SK-N-SH (cell line): ENCODE results near the gene PDE10A. TPM values are rescaled to one million over a fixed set of nuclear protein-coding genes. Genes with fewer than 3 reads are reported as not detected.

Experiments
- CTCF ChIA-PET: fragments of 300-600, 350-600 bp; formaldehyde crosslinking; extraction: SDS; loops from one replicate; lab custom pipeline; 2021; lab: Yijun Ruan, JAX
- POLR2A ChIA-PET: fragments of 350-600 bp; sonication (Branson Sonifier 250); formaldehyde crosslinking; extraction: SDS; loops from one replicate; lab custom pipeline; 2020; ENCODE audit warnings: antibody characterized with exemption, inconsistent platforms; lab: Yijun Ruan, JAX
- DNase-seq: peaks from one replicate; pipeline ENCODE4 v3.0.0; 2012
- H2AFZ ChIP-seq: fragments of 200-600 bp; sonication (generic); 2 replicates; pipeline ENCODE4 v1.8.1; 2016; ENCODE audit warnings: antibody characterized with exemption, mild to moderate bottlenecking, low read depth
- H3F3A ChIP-seq: fragments of 200-600 bp; sonication (generic); replicated peaks from 2 replicates; pipeline ENCODE3; 2016; ENCODE audit warnings: antibody characterized with exemption, mild to moderate bottlenecking; ENCODE audit not compliant: insufficient read depth
- H3K27ac ChIP-seq, 2 experiments: fragments of 200-500 bp in 1 of 2; fragments of 200-600 bp in 1 of 2; sonication (Bioruptor generic) in 1 of 2; sonication (generic), shearing (Covaris generic) in 1 of 2; 2 replicates each; pipeline versions ENCODE4 v1.5.1 to v1.6.1; 2014 to 2016; ENCODE audit warnings: low read depth in 2 of 2, inconsistent platforms in 1 of 2, low read length in 1 of 2, mild to moderate bottlenecking in 1 of 2, mixed read lengths in 1 of 2
- H3K27me3 ChIP-seq: fragments of 200-600 bp; sonication (generic), shearing (Covaris generic); 2 replicates; pipeline ENCODE4 v1.6.1; 2016; ENCODE audit warnings: mixed run types; ENCODE audit not compliant: insufficient read depth
- H3K36me3 ChIP-seq, 2 experiments: fragments of 200-500 bp in 1 of 2; fragments of 200-600 bp in 1 of 2; sonication (Bioruptor generic) in 1 of 2; sonication (generic) in 1 of 2; replicated peaks in 1 of 2; 2 replicates each; pipeline versions ENCODE3 to v1.5.1; 2014 to 2016; ENCODE audit warnings: low read length in 1 of 2, mild to moderate bottlenecking in 1 of 2; ENCODE audit not compliant: insufficient read depth in 2 of 2, control insufficient read depth in 1 of 2
- H3K4me1 ChIP-seq, 2 experiments: fragments of 200-500 bp in 1 of 2; fragments of 200-600 bp in 1 of 2; sonication (Bioruptor generic) in 1 of 2; sonication (generic), shearing (Covaris generic) in 1 of 2; 2 replicates each; pipeline versions ENCODE4 v1.5.1 to v1.6.1; 2014 to 2016; ENCODE audit warnings: low read depth in 1 of 2, low read length in 1 of 2, mixed run types in 1 of 2; ENCODE audit not compliant: insufficient read depth in 2 of 2, control insufficient read depth in 1 of 2
- H3K4me2 ChIP-seq: fragments of 200-600 bp; sonication (generic), shearing (Covaris generic); 2 replicates; pipeline ENCODE4 v1.6.1; 2017; ENCODE audit warnings: mixed run types
- H3K4me3 ChIP-seq, 2 experiments: fragments of 200-500 bp in 1 of 2; fragments of 200-600 bp in 1 of 2; sonication (Bioruptor generic) in 1 of 2; sonication (generic), shearing (Covaris generic) in 1 of 2; 2 replicates each; pipeline versions ENCODE4 v1.5.1 to v1.8.1; 2014 to 2016; ENCODE audit warnings: low read depth in 2 of 2, inconsistent platforms in 1 of 2, low read length in 1 of 2, mild to moderate bottlenecking in 1 of 2, mixed read lengths in 1 of 2, moderate library complexity in 1 of 2
- H3K79me2 ChIP-seq: fragments of 200-600 bp; sonication (generic); 2 replicates; pipeline ENCODE4 v1.8.1; 2017; ENCODE audit warnings: mild to moderate bottlenecking; ENCODE audit not compliant: insufficient read depth
- H3K9ac ChIP-seq: fragments of 200-600 bp; sonication (generic); 2 replicates; pipeline ENCODE4 v1.6.1; 2017; ENCODE audit warnings: mixed run types
- H3K9me2 ChIP-seq: fragments of 200-600 bp; sonication (generic); 2 replicates; pipeline ENCODE4 v1.6.1; 2017; ENCODE audit warnings: mixed run types
- H3K9me3 ChIP-seq: fragments of 200-600 bp; sonication (generic); 2 replicates; pipeline ENCODE4 v1.6.1; 2017; ENCODE audit warnings: mixed run types, mild to moderate bottlenecking, moderate library complexity
- H4K20me1 ChIP-seq: fragments of 200-600 bp; sonication (generic); 2 replicates; pipeline ENCODE4 v1.6.1; 2017; ENCODE audit warnings: mild to moderate bottlenecking, mixed run types; ENCODE audit not compliant: insufficient read depth
- FOXM1 ChIP-seq: IDR thresholded peaks from 2 replicates; pipeline ENCODE4 v1.4.0; 2012; ENCODE audit warnings: low read depth, mild to moderate bottlenecking
- GABPA ChIP-seq: IDR thresholded peaks from 2 replicates; pipeline ENCODE4 v1.4.0; 2012; ENCODE audit warnings: low read depth, mild to moderate bottlenecking
- IRF3 ChIP-seq: fragments of 150-350 bp; IDR thresholded peaks from 2 replicates; pipeline ENCODE4 v1.6.1; 2016; ENCODE audit warnings: mild to moderate bottlenecking, low read depth, low read length
- MEF2A ChIP-seq: IDR thresholded peaks from 2 replicates; pipeline ENCODE4 v1.4.0; 2012; ENCODE audit warnings: low read depth, borderline replicate concordance
- MXI1 ChIP-seq: IDR thresholded peaks from 2 replicates; pipeline ENCODE4 v1.6.1; 2012; ENCODE audit warnings: mild to moderate bottlenecking, low read depth, low read length, improper control_type of control experiment
- NFIC ChIP-seq: IDR thresholded peaks from 2 replicates; pipeline ENCODE4 v1.4.0; 2012; ENCODE audit warnings: borderline replicate concordance
- POLR2AphosphoS5 ChIP-seq: IDR thresholded peaks from 2 replicates; pipeline ENCODE4 v1.6.1; 2012; ENCODE audit warnings: low read depth, low read length
- SIN3A ChIP-seq: IDR thresholded peaks from 2 replicates; pipeline ENCODE4 v1.6.1; 2012; ENCODE audit warnings: low read depth, mild to moderate bottlenecking, low read length, moderate library complexity, borderline replicate concordance
- TEAD4 ChIP-seq: IDR thresholded peaks from 2 replicates; pipeline ENCODE4 v1.4.0; 2012; ENCODE audit warnings: mild to moderate bottlenecking, borderline replicate concordance; ENCODE audit not compliant: insufficient read depth
- WGBS: methylation state at CpG from one replicate; pipeline ENCODE4 v1.1.6; 2017; ENCODE audit warnings: low lambda C conversion rate; 5-methylcytosine and 5-hydroxymethylcytosine counted together
- polyA plus RNA-seq, 3 experiments: library from polyadenylated mRNA; depleted of rRNA; stranded (reverse); fragments of >200 nt; gene quantifications; 2 replicates each; pipeline ENCODE4 v1.2.3, GENCODE V29; 2012
- TF ChIP-seq, protein P1 (sequence below): IDR thresholded peaks from 2 replicates; pipeline ENCODE4 v1.4.0; 2012; ENCODE audit warnings: low read depth, borderline replicate concordance
- TF ChIP-seq, protein P2 (sequence below): IDR thresholded peaks from 2 replicates; pipeline ENCODE4 v1.4.0; 2012; ENCODE audit warnings: low read depth, borderline replicate concordance

The PDE10A gene
- polyA plus RNA-seq (2012; rRNA removed) = 0.43 and 0.67 TPM in 2 replicates
- 0.26 and 0.41 TPM in 2 replicates for polyA plus RNA-seq (2012; cell fraction: cytosol; rRNA removed)
- polyA plus RNA-seq (2012; cell fraction: nucleus; rRNA removed) = 0.32 and 0.71 TPM in 2 replicates

GRCh38 chr6:165662749-165663376 lies at the start of gene PDE10A:
Gene PDE10A, minus strand, starts transcription at chr6:165663241. Its CDS starts 430 bp downstream, at chr6:165662811.
- 0% methylated on average over 6 of the region's 80 CpGs for WGBS
- Histone ChIP-seq H2AFZ (no peak within 1 kb of the TSS), H3K36me3 (no peaks in the 10 kb centered on the region), H4K20me1 (no peaks in the 10 kb centered on the region), H3K4me1 (peaks cover 0 to 2% of the 10 kb centered on the region in 2 experiments; a peak in 1 of 4 replicates), H3K4me3 (peak within 1 kb of the TSS; percentile 38 to 52), H3K9me3 (no peaks in the 10 kb centered on the region), H3K9me2 (no peaks in the 10 kb centered on the region), H3K27ac (no peak within 1 kb of the TSS), H3K27me3 (peaks cover 45% of the 10 kb centered on the region), H3K79me2 (no peaks in the 10 kb centered on the region), H3K4me2 (peak within 1 kb of the TSS; percentile 78), H3K9ac (no peak within 1 kb of the TSS)
- peak; percentile 82 for DNase-seq
- POLR2A ChIA-PET = no interaction called here
- no peak for TF ChIP-seq SIN3A
- no peak for TF ChIP-seq POLR2AphosphoS5
- TF ChIP-seq FOXM1 = no peak
- no peak for TF ChIP-seq NFIC
- TF ChIP-seq, protein P1, sequence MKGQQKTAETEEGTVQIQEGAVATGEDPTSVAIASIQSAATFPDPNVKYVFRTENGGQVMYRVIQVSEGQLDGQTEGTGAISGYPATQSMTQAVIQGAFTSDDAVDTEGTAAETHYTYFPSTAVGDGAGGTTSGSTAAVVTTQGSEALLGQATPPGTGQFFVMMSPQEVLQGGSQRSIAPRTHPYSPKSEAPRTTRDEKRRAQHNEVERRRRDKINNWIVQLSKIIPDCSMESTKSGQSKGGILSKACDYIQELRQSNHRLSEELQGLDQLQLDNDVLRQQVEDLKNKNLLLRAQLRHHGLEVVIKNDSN = no peak
- TF ChIP-seq, protein P2, sequence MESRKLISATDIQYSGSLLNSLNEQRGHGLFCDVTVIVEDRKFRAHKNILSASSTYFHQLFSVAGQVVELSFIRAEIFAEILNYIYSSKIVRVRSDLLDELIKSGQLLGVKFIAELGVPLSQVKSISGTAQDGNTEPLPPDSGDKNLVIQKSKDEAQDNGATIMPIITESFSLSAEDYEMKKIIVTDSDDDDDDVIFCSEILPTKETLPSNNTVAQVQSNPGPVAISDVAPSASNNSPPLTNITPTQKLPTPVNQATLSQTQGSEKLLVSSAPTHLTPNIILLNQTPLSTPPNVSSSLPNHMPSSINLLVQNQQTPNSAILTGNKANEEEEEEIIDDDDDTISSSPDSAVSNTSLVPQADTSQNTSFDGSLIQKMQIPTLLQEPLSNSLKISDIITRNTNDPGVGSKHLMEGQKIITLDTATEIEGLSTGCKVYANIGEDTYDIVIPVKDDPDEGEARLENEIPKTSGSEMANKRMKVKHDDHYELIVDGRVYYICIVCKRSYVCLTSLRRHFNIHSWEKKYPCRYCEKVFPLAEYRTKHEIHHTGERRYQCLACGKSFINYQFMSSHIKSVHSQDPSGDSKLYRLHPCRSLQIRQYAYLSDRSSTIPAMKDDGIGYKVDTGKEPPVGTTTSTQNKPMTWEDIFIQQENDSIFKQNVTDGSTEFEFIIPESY = no peak
- TF ChIP-seq IRF3 = no peak
- no peak for TF ChIP-seq MXI1
- TF ChIP-seq, all 33 proteins: peak for 0
- CTCF ChIA-PET = no interaction called here
- no peaks in the 10 kb centered on the region for H3F3A ChIP-seq

DNA sequence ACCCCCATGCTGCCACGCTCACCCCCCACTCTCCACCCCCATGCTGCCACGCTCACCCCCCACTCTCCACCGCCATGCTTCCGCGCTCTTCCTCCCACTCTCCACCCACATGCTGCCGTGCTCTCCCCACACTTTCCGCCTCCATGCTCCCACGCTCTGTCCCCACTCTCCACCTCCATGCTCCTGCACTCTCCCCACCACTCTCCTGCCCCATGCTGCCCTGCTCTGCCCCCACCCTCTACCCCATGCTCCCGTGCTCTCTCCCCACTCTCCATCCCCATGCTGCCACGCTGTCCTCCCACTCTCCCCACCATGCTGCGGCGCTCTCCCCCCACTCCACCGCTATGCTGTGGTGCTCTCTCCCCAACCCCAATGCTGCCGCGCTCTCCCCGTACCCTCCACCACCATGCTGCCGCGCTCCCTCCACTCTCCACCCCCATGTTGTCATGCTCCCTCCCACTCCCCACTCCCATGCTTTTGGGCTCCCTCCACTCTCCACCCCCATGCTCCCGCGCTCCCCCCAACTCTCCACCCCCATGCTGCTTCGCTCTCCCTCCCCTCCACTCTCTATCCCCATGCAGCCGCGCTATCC lies 46.0 kb upstream of the PDE10A start:
- Histone ChIP-seq H3K4me1 (no peaks in the 10 kb centered on the region), H3K27me3 (no peaks in the 10 kb centered on the region), H3K4me3 (no peak overlapping the region), H4K20me1 (no peaks in the 10 kb centered on the region), H2AFZ (no peak overlapping the region), H3K36me3 (no peaks in the 10 kb centered on the region), H3K27ac (no peak overlapping the region), H3K4me2 (no peak overlapping the region), H3K9ac (no peak overlapping the region), H3F3A (no peaks in the 10 kb centered on the region), H3K9me2 (no peaks in the 10 kb centered on the region), H3K79me2 (no peaks in the 10 kb centered on the region), H3K9me3 (no peaks in the 10 kb centered on the region)
- TF ChIP-seq MEF2A = no peak
- TF ChIP-seq TEAD4 = no peak
- no peak for TF ChIP-seq GABPA
- 87% methylated on average over 23 of the region's 23 CpGs for WGBS
- ChIA-PET POLR2A (no interaction called here), CTCF (no interaction called here)
- DNase-seq = no peak
